Erythroblast (primary cell): ENCODE measurements around the gene EIF3M.
"Not testable (repeated sequence)": the region's sequence is repeated elsewhere in the genome, so short reads cannot be mapped to it uniquely, and the experiment has no call there.

Source experiments
- DNase-seq, 2 experiments: peaks; one replicate each; lab custom pipeline; 2025; lab: John Stamatoyannopoulos, UW
- GATA1 ChIP-seq: IDR thresholded peaks from 2 replicates; pipeline ENCODE4 v1.6.1; 2011; ENCODE audit warnings: low read depth, mild to moderate bottlenecking, control low read depth, low read length, moderate library complexity
- POLR2A ChIP-seq: IDR thresholded peaks from 2 replicates; pipeline ENCODE4 v1.6.1; 2011; ENCODE audit warnings: mild to moderate bottlenecking, low read length

The EIF3M gene

DNA sequence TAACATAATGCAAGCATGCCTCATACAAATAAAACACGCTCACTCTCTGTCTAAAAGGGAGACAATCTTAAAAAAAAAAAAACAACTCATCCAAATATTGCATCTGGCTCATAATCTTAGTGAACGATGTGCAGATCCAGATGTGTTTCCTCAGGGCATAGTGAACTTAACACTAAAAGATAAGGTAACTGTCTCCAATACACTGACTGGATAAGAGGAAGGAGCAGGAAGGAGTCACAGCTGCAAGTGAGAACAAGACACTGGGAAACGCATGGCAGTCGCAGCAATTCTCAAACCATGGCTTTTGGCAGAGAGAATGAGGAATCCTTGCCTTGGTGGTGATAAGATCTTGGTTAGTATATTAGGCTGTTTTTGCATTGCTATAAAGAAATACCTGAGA lies 9.2 kb upstream of the EIF3M start:
- TF ChIP-seq POLR2A (no peak), GATA1 (no peak)
- no peak for DNase-seq

DNA sequence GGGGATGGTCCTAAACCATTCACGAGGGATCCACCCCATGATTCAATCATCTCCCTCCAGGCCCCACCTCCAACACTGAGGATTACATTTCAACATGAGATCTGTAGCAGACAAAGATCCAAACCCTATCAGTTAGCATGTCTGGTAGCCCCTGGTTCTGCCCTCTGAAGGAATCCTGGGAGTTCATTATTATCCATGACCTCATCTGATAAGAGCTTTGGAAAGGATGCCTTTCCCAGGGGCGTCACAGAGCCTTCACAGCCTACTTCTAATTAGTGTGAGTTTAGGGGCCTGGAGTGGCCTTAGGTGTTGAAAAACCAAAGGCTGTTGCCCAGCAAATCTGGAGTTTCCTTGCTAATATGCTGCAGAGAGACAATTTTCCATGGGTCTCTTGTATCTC lies 8.6 kb upstream of the EIF3M start:
- TF ChIP-seq GATA1 (no peak), POLR2A (no peak)
- no peak for DNase-seq

- TF ChIP-seq GATA1 (no peak), POLR2A (no peak)
- no peak for DNase-seq
Measured at GRCh38 chr11:32576456-32576855, 7.2 kb upstream of the EIF3M start.

- no peak for DNase-seq
- TF ChIP-seq POLR2A (no peak), GATA1 (no peak)
Measured at GRCh38 chr11:32580967-32581366, 2.7 kb upstream of the EIF3M start.

- no peak for TF ChIP-seq POLR2A
- TF ChIP-seq GATA1, result no peak
- no peak for DNase-seq
Measured at GRCh38 chr11:32581556-32581955, 2.1 kb upstream of the EIF3M start.

GRCh38 chr11:32584921-32585320 lies 1.3 kb downstream of the EIF3M start:
- peak; percentile 29 to 52 for DNase-seq
- TF ChIP-seq GATA1 (no peak), POLR2A (no peak)

GRCh38 chr11:32586576-32587190 lies 3.1 kb downstream of the EIF3M start:
- DNase-seq, result peak; percentile 33 to 50
- TF ChIP-seq GATA1 (no peak), POLR2A (no peak)

GRCh38 chr11:32594272-32594671 lies 10.6 kb downstream of the EIF3M start:
- no peak for DNase-seq
- no peak for TF ChIP-seq POLR2A
- TF ChIP-seq GATA1, result no peak

GRCh38 chr11:32596114-32596513 lies 12.5 kb downstream of the EIF3M start:
- DNase-seq, result not testable (repeated sequence)

DNA sequence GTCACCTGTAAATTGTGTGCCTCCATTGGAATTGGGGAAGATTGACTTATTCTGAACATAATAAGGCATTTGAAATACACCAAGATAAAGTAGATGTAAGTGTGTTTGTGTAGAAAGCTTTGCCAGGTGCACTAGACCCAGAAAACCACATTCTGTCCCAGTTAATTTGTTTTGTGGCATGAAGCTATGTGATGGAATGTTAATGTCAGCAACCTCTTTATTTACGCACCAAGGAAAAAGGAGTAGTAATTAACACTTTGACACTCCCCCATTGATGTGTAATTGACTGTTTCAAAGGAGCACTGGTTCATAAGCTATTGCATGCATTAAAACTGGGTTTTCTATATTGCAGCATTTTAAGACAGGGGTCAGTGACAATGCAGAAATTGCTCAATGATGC lies 14.3 kb downstream of the EIF3M start:
- no peak for DNase-seq
- TF ChIP-seq POLR2A (no peak), GATA1 (no peak)

DNA sequence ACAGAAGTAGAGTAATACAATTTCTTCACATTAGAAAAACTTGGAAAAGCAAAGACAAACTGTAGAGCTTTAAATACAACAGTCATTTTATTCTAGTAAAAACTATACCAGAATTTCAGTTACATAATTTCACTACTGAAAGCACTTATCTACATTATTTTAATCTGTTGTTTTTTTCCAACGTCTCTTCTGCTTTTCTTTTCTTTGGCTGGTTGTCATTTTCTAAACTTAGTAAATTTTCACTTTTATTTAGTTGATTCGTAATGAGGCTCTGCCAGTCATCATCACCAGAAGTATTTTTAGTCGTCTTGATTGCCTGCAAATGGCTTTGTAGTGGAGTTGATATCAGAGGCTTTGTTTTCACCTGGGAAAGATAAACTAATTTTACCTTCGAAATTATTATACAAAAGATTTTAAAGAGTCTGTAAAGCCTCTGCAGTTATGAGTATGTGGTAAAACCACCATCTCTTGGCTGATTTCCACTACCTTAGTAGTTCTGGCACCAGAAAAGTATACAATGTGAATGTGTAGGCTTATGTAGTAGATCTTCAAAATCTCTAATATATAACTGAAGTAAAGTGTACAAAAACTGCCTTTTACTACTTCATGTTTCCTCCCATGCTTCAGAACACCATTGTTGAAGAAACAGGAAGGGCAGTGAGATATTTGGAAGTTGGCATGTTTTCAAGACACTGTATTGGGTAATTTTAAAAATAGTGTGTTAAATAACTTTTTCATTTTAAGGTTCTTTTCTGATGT lies 19.2 kb downstream of the EIF3M start:
- no peak for DNase-seq
- no peak for TF ChIP-seq POLR2A
- no peak for TF ChIP-seq GATA1

GRCh38 chr11:32606220-32606619 lies 22.6 kb downstream of the EIF3M start:
- DNase-seq, result no peak
- no peak for TF ChIP-seq POLR2A
- no peak for TF ChIP-seq GATA1

- DNase-seq, result not testable (repeated sequence)
Measured at GRCh38 chr11:32608826-32609225, 25.2 kb downstream of the EIF3M start.

DNA sequence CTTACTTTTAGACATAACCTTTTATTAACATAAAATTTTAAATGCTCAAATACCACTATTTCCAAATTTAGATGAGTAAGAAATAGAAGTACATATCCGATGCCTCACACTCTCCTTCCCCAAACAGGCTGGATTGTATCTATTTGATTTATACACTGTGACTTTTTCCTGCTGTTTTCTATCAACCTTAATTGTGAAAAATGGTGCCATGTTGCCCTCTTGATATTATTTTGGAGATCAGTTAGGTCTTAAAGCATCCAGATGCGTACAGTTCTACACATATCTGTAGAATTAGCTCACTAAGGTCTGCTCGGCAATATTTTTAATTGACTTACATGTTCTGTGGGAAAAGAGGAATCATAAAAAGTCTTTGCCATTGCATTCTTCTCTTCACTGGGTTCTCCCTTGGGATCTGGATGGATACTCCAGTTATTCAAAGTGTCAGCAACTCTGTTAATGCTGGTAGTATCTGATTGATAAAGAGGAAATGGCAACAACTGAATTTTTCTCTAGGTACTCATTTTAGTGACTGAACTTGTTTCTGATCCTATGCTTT lies 27.2 kb downstream of the EIF3M start:
- no peak for DNase-seq
- TF ChIP-seq GATA1 (no peak), POLR2A (no peak)

- DNase-seq, result no peak
- TF ChIP-seq POLR2A (no peak), GATA1 (no peak)
Measured at GRCh38 chr11:32613500-32614151, 30.0 kb downstream of the EIF3M start.
